Transverse colon (tissue), 4 donors: ENCODE data around the gene DROSHA. TPM values are rescaled to one million over a fixed set of nuclear protein-coding genes. Genes with fewer than 3 reads are reported as not detected.

ENCODE experiments used
- DNase-seq: peaks from one replicate; pipeline ENCODE4 v3.0.0-alpha.2; 2019
- H3K27ac ChIP-seq, 4 donors: fragments of 200-600 bp; sonication (generic); 2 replicates each; pipeline ENCODE4 v1.5.1; 2016 to 2018; ENCODE audit warnings: inconsistent platforms in 4 of 4
- H3K27me3 ChIP-seq: fragments of 200-600 bp; sonication (generic); 2 replicates; pipeline ENCODE4 v1.5.1; 2017; ENCODE audit warnings: inconsistent platforms
- H3K36me3 ChIP-seq, 4 donors: fragments of 200-600 bp; sonication (generic); 2 replicates each; pipeline ENCODE4 v1.5.1; 2017 to 2019; ENCODE audit warnings: inconsistent platforms in 4 of 4
- H3K4me1 ChIP-seq, 4 donors: fragments of 200-600 bp; sonication (generic); 2 replicates each; pipeline ENCODE4 v1.5.1; 2017 to 2020; ENCODE audit warnings: inconsistent platforms in 4 of 4
- H3K4me3 ChIP-seq, 4 donors: fragments of 200-600 bp; sonication (generic); 1 replicate in 1 of 4; 2 replicates in 3 of 4; pipeline versions ENCODE4 v1.5.1 to v1.6.1; 2017 to 2019; ENCODE audit warnings: inconsistent platforms in 4 of 4
- H3K9me3 ChIP-seq, 2 donors: fragments of 200-600 bp; sonication (generic); 2 replicates each; pipeline ENCODE4 v1.5.1; 2017 to 2019; ENCODE audit warnings: inconsistent platforms in 2 of 2
- EP300 ChIP-seq: sonication (generic); formaldehyde crosslinking; IDR thresholded peaks from one replicate; pipeline ENCODE4 v1.6.1; 2017; ENCODE audit warnings: antibody characterized with exemption, low read depth
- POLR2A ChIP-seq: fragments of 450-650 bp; IDR thresholded peaks from one replicate; pipeline ENCODE4 v1.6.1; 2016; ENCODE audit warnings: antibody characterized with exemption, mild to moderate bottlenecking, moderate library complexity
- POLR2AphosphoS5 ChIP-seq, 3 donors: sonication (generic); formaldehyde crosslinking; IDR thresholded peaks; one replicate each; pipeline ENCODE4 v1.6.1; 2016; ENCODE audit warnings: antibody characterized with exemption in 3 of 3
- WGBS, 2 donors: methylation state at CpG; one replicate each; pipeline ENCODE4 v1.1.5; 2018; ENCODE audit warnings: low coverage in 1 of 2; 5-methylcytosine and 5-hydroxymethylcytosine counted together
- in situ Hi-C, 4 donors: fragments of 200-750 bp; cut with MboI; loops; one replicate each; pipeline versions ENCODE4 v1.15.0 to v1.15.1; 2017; ENCODE audit warnings: low sequenced_read_pairs in 3 of 4, low pct_ligation_motif_present in 1 of 4, low pct_unique_long_range_greater_than_20kb in 1 of 4
- intact Hi-C: fragments of 100-400 bp; cut with DNase I; formaldehyde crosslinking; loops from one replicate; pipeline ENCODE4 v1.15.1; 2023; ENCODE audit warnings: low total_unique reads
- total RNA-seq, 4 donors: library from RNA; depleted of rRNA; stranded (reverse); fragments of >200 nt; gene quantifications; one replicate each; pipeline ENCODE4 v1.1.0, GENCODE V29; 2016
- TF ChIP-seq, protein P1 (sequence below), 5 experiments: fragments of 200-600 bp in 3 of 5; fragments of 450-650 bp in 2 of 5; sonication (generic) in 3 of 5; IDR thresholded peaks; 1 replicate in 2 of 5; 2 replicates in 3 of 5; pipeline ENCODE4 v1.5.1; 2016 to 2017; ENCODE audit warnings: antibody characterized with exemption in 5 of 5, inconsistent platforms in 3 of 5, mild to moderate bottlenecking in 2 of 5, moderate library complexity in 1 of 5

Gene DROSHA
- total RNA-seq, 4 donors from 2014 or later: 32.2 to 503 (median 47.4) TPM

DNA sequence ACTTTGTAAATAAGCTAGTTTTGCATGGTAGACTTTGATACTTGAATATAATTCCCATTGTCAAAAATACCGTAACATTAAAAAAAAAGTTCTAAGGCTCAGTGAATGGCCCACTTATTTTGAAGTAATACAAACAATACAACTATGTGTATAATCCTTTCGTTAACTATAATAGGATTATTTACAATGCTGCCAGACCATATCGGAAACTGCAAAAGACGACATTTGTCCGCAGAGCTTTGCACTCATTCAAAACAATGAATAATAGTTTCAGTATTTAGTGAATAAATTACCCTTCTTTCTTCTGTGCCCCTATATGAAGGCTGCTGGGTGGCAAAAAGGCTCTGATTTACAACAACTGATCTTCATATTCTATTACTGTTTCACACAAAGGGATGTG is 121.8 kb downstream of the DROSHA start:
- Histone ChIP-seq H3K4me3 (no peak overlapping the region), H3K27me3 (no peaks in the 10 kb centered on the region), H3K4me1 (no peaks in the 10 kb centered on the region), H3K36me3 (peaks cover 0 to 38% (median 4%) of the 10 kb centered on the region in 4 donors), H3K27ac (no peak overlapping the region), H3K9me3 (no peaks in the 10 kb centered on the region)
- in situ Hi-C loops: no loop called here
- intact Hi-C loops: no loop called here
- TF ChIP-seq POLR2AphosphoS5 (IDR thresholded peaks at IDR 0.05) (no peak), EP300 (no peak), POLR2A (no peak)
- TF ChIP-seq, protein P1, sequence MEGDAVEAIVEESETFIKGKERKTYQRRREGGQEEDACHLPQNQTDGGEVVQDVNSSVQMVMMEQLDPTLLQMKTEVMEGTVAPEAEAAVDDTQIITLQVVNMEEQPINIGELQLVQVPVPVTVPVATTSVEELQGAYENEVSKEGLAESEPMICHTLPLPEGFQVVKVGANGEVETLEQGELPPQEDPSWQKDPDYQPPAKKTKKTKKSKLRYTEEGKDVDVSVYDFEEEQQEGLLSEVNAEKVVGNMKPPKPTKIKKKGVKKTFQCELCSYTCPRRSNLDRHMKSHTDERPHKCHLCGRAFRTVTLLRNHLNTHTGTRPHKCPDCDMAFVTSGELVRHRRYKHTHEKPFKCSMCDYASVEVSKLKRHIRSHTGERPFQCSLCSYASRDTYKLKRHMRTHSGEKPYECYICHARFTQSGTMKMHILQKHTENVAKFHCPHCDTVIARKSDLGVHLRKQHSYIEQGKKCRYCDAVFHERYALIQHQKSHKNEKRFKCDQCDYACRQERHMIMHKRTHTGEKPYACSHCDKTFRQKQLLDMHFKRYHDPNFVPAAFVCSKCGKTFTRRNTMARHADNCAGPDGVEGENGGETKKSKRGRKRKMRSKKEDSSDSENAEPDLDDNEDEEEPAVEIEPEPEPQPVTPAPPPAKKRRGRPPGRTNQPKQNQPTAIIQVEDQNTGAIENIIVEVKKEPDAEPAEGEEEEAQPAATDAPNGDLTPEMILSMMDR (IDR thresholded peaks at IDR 0.05): no peak
- WGBS, 2 donors: 90 to 97% methylated on average over 5 of the region's 5 CpGs
- no peak for DNase-seq

DNA sequence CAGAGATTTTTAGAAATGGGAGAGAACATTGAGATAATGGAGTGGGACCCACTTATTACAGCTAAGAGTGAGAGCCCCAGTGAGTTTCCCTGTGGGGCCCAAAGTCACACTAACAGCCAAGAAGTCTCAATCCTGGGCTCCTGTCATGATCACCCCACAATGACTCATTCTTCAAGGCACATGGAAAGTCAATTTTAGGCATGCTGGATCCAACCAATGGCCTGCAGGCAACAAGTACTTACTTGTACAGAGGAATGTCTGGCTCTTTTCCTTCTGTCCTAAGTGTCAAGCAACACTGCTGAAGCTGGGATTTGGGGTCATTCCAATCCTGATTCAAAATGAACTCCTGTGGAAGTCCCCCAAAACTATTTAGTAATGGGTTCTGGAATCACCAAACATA is 123.1 kb downstream of the DROSHA start:
- in situ Hi-C loops: no loop called here
- TF ChIP-seq EP300 (no peak), POLR2A (no peak), POLR2AphosphoS5 (IDR thresholded peaks at IDR 0.05) (no peak)
- TF ChIP-seq, protein P1 (IDR thresholded peaks at IDR 0.05): no peak
- H3K27ac ChIP-seq: no peak overlapping the region
- intact Hi-C loops: no loop called here
- DNase-seq: no peak
- no peak overlapping the region for H3K4me3 ChIP-seq
- no peaks in the 10 kb centered on the region for H3K4me1 ChIP-seq
- peaks cover 0 to 43% (median 8%) of the 10 kb centered on the region in 4 donors for H3K36me3 ChIP-seq
- no peaks in the 10 kb centered on the region for H3K9me3 ChIP-seq
- no peaks in the 10 kb centered on the region for H3K27me3 ChIP-seq

DNA sequence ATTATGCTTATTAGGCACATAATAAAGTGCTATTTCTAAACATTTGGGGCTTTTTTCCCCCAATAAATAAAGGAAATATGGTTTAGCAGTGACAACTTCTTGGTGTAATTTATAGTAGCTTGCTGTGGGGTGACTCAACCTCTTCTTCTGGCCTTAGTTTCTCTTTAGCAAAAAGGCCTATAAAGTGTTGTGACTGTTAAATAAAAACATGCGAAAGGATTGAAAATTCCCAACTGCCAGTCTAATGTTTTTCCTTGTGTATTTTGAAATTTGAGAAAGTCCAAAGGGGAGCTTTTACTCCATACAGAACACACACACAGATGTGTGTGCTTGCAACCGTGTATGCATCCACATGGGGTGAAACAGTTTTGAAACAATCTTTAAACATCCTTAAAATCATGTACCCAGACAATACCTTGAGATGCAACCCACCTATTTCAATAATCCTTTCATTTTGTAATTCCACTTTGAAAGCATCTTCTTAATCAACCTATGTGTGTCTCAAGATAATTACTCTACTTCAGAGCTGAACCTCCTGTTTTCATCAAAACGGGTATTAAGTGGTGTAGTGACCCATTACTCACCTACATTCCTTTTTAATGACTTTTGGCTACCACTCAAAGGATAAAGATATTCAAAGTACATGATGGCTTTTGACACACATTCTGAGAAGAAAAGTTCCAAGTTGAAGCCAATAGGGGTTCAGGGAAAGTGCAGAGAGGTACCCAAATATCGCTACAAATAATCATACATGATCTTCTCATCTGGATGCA is 123.8 kb downstream of the DROSHA start:
- H3K27ac ChIP-seq: no peak overlapping the region
- TF ChIP-seq POLR2AphosphoS5 (IDR thresholded peaks at IDR 0.05): no peak
- TF ChIP-seq POLR2A: no peak
- TF ChIP-seq, protein P1 (IDR thresholded peaks at IDR 0.05): no peak
- TF ChIP-seq EP300: no peak
- H3K4me1 ChIP-seq: no peaks in the 10 kb centered on the region
- no peak overlapping the region for H3K4me3 ChIP-seq
- H3K36me3 ChIP-seq: peaks cover 0 to 43% (median 8%) of the 10 kb centered on the region in 4 donors
- intact Hi-C loops (no loop called here), in situ Hi-C loops (no loop called here)
- WGBS, 2 donors: 90 to 93% methylated on average over 4 of the region's 4 CpGs
- DNase-seq: no peak
- H3K9me3 ChIP-seq: no peaks in the 10 kb centered on the region
- no peaks in the 10 kb centered on the region for H3K27me3 ChIP-seq

DNA sequence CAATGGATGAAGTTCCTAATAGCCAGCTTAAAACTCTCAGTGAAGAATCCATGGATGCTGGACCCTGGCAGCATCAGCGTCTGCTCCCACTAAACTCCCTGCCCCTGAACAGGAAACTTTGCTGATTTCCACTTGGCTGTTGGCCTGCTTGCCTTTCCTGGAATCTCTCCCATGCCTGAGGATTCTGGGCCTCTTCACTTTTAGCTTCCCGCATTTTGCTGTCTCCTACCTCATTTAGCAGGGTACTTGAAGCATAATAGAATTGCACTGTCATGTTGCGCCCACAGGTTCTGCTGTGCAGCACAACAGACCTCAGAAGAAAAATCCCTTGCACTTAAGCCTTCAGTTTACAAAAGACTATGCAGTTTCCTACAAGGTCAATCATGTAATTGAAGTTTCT is 127.6 kb downstream of the DROSHA start:
- H3K4me3 ChIP-seq: no peak overlapping the region
- H3K9me3 ChIP-seq: no peaks in the 10 kb centered on the region
- H3K27ac ChIP-seq: no peak overlapping the region
- DNase-seq: no peak
- 91 to 100% methylated on average over 1 to 3 of the region's 3 CpGs for WGBS, 2 donors
- H3K27me3 ChIP-seq: no peaks in the 10 kb centered on the region
- H3K4me1 ChIP-seq: no peaks in the 10 kb centered on the region
- intact Hi-C loops (no loop called here), in situ Hi-C loops (no loop called here)
- H3K36me3 ChIP-seq: peaks cover 0 to 66% (median 11%) of the 10 kb centered on the region in 4 donors
- TF ChIP-seq EP300: no peak
- TF ChIP-seq POLR2A: no peak
- TF ChIP-seq POLR2AphosphoS5 (IDR thresholded peaks at IDR 0.05): no peak
- TF ChIP-seq, protein P1 (IDR thresholded peaks at IDR 0.05): no peak
